C4-2B (cell line): Measurements from ENCODE around the gene SGK1.

Experiments
- ZFX ChIP-seq: fragments of 450-650 bp; IDR thresholded peaks from 2 replicates; pipeline ENCODE4 v1.6.1; 2017
- TF ChIP-seq, protein P1 (sequence below): fragments of 450-650 bp; conservative IDR thresholded peaks from 2 replicates; pipeline ENCODE4 v1.5.1; 2017; ENCODE audit warnings: mild to moderate bottlenecking

DNA sequence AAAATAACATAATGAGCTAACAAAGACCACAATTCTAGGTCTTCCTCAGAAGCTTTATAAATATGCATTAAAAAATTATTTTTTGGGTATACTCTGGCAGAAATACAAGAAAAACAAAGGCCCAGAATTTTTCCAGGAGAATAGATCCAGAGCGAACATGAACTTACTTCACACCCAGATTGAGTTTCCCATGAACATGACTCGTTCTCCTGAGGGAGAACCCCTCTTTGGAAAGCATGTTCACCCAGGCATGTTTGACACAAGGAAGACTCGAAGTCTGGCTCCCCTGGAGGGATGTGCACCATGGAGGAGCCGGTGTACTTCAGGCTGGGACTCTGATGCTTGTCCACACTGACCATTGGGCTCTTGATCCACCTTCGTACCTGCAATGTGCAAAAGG, 56.1 kb downstream of the SGK1 start:
- TF ChIP-seq, protein P1, sequence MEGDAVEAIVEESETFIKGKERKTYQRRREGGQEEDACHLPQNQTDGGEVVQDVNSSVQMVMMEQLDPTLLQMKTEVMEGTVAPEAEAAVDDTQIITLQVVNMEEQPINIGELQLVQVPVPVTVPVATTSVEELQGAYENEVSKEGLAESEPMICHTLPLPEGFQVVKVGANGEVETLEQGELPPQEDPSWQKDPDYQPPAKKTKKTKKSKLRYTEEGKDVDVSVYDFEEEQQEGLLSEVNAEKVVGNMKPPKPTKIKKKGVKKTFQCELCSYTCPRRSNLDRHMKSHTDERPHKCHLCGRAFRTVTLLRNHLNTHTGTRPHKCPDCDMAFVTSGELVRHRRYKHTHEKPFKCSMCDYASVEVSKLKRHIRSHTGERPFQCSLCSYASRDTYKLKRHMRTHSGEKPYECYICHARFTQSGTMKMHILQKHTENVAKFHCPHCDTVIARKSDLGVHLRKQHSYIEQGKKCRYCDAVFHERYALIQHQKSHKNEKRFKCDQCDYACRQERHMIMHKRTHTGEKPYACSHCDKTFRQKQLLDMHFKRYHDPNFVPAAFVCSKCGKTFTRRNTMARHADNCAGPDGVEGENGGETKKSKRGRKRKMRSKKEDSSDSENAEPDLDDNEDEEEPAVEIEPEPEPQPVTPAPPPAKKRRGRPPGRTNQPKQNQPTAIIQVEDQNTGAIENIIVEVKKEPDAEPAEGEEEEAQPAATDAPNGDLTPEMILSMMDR, result no peak
- TF ChIP-seq ZFX, result no peak
